Neutrophil (primary cell): ENCODE results near the gene EPX.
"Not testable (repeated sequence)": the region's sequence is repeated elsewhere in the genome, so short reads cannot be mapped to it uniquely, and the experiment has no call there.

Experiments used
- H3K27ac ChIP-seq: fragments of 200-600 bp; sonication (generic); 2 replicates; pipeline ENCODE4 v1.5.1; 2016; ENCODE audit warnings: mild to moderate bottlenecking, moderate library complexity
- H3K27me3 ChIP-seq: fragments of 200-600 bp; sonication (generic); 2 replicates; pipeline ENCODE4 v1.6.0; 2016; ENCODE audit warnings: mild to moderate bottlenecking
- H3K36me3 ChIP-seq: fragments of 200-600 bp; sonication (generic); 2 replicates; pipeline ENCODE4 v1.5.1; 2017
- H3K4me1 ChIP-seq, 2 experiments: fragments of 200-600 bp in 1 of 2; sonication (generic) in 1 of 2; 1 replicate in 1 of 2; 2 replicates in 1 of 2; pipeline versions ENCODE4 v1.5.1 to v1.6.1; 2013 to 2016; ENCODE audit warnings: low read depth in 1 of 2, low read length in 1 of 2, mild to moderate bottlenecking in 1 of 2, moderate library complexity in 1 of 2; ENCODE audit not compliant: control insufficient read depth in 1 of 2, insufficient read depth in 1 of 2
- H3K4me3 ChIP-seq, 2 experiments: fragments of 200-600 bp in 1 of 2; sonication (generic) in 1 of 2; 1 replicate in 1 of 2; 2 replicates in 1 of 2; pipeline ENCODE4 v1.5.1; 2013 to 2016; ENCODE audit warnings: low read depth in 1 of 2, low read length in 1 of 2, mild to moderate bottlenecking in 1 of 2, moderate library complexity in 1 of 2
- H3K9me3 ChIP-seq: fragments of 200-600 bp; sonication (generic); 2 replicates; pipeline ENCODE4 v1.5.1; 2016
- TF ChIP-seq, protein P1 (sequence below): fragments of 200-600 bp; sonication (generic); IDR thresholded peaks from 2 replicates; pipeline ENCODE4 v1.5.1; 2016; ENCODE audit warnings: antibody characterized with exemption

Gene EPX, protein sequence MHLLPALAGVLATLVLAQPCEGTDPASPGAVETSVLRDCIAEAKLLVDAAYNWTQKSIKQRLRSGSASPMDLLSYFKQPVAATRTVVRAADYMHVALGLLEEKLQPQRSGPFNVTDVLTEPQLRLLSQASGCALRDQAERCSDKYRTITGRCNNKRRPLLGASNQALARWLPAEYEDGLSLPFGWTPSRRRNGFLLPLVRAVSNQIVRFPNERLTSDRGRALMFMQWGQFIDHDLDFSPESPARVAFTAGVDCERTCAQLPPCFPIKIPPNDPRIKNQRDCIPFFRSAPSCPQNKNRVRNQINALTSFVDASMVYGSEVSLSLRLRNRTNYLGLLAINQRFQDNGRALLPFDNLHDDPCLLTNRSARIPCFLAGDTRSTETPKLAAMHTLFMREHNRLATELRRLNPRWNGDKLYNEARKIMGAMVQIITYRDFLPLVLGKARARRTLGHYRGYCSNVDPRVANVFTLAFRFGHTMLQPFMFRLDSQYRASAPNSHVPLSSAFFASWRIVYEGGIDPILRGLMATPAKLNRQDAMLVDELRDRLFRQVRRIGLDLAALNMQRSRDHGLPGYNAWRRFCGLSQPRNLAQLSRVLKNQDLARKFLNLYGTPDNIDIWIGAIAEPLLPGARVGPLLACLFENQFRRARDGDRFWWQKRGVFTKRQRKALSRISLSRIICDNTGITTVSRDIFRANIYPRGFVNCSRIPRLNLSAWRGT

GRCh38 chr17:58192612-58193011 is at the start of gene EPX:
Gene EPX (plus strand): TSS chr17:58192726. CDS start chr17:58192847, 121 bp downstream.
- TF ChIP-seq, protein P1, sequence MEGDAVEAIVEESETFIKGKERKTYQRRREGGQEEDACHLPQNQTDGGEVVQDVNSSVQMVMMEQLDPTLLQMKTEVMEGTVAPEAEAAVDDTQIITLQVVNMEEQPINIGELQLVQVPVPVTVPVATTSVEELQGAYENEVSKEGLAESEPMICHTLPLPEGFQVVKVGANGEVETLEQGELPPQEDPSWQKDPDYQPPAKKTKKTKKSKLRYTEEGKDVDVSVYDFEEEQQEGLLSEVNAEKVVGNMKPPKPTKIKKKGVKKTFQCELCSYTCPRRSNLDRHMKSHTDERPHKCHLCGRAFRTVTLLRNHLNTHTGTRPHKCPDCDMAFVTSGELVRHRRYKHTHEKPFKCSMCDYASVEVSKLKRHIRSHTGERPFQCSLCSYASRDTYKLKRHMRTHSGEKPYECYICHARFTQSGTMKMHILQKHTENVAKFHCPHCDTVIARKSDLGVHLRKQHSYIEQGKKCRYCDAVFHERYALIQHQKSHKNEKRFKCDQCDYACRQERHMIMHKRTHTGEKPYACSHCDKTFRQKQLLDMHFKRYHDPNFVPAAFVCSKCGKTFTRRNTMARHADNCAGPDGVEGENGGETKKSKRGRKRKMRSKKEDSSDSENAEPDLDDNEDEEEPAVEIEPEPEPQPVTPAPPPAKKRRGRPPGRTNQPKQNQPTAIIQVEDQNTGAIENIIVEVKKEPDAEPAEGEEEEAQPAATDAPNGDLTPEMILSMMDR: no peak
- H3K4me3 ChIP-seq: no peak within 1 kb of the TSS
- H3K27ac ChIP-seq: no peak within 1 kb of the TSS
- H3K36me3 ChIP-seq: no peaks in the 10 kb centered on the region
- H3K4me1 ChIP-seq: no peaks in the 10 kb centered on the region
- peaks cover 28% of the 10 kb centered on the region for H3K27me3 ChIP-seq
- H3K9me3 ChIP-seq: no peaks in the 10 kb centered on the region

DNA sequence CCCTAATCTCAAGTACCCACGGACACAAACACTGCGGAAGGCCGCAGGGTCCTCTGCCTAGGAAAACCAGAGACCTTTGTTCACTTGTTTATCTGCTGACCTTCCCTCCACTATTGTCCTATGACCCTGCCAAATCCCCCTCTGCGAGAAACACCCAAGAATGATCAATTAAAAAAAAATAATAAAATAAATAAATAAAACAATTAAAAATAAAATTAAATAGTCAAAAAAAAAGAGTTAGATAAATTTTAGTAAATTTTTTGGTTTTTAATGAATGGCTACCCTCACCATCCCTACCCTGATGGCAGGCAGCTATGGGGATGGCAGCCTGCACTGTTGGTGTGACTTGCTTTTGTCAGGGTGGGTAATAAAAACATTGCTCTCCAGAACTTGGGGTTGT is 49.2 kb upstream of the EPX start:
- not testable (repeated sequence) for H3K4me1 ChIP-seq, H3K9me3 ChIP-seq, H3K4me3 ChIP-seq, H3K27ac ChIP-seq, H3K36me3 ChIP-seq
- peaks cover 38% of the 10 kb centered on the region for H3K27me3 ChIP-seq

DNA sequence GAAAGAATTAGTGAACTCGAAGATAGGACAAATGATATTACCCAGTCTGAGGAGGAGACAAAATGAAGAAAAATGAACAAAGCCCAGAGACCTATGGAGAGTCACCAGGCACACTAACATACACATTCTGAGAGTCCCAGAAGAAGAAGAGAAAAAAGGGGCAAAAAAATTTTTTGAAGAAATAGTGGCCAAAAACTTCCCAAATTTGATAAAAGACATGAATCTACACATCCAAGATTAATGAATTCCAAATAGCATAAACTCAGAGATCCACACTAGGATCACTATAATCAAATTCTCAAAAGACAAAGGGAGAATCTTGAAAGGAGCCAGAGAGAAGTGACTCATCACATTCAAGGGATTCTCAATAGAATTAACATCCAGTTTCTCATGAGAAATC is 47.7 kb upstream of the EPX start:
- Histone ChIP-seq H3K9me3 (no peaks in the 10 kb centered on the region), H3K36me3 (no peaks in the 10 kb centered on the region), H3K27ac (no peak overlapping the region), H3K27me3 (peaks cover 38% of the 10 kb centered on the region), H3K4me1 (no peaks in the 10 kb centered on the region), H3K4me3 (no peak overlapping the region)
- TF ChIP-seq, protein P1: no peak

DNA sequence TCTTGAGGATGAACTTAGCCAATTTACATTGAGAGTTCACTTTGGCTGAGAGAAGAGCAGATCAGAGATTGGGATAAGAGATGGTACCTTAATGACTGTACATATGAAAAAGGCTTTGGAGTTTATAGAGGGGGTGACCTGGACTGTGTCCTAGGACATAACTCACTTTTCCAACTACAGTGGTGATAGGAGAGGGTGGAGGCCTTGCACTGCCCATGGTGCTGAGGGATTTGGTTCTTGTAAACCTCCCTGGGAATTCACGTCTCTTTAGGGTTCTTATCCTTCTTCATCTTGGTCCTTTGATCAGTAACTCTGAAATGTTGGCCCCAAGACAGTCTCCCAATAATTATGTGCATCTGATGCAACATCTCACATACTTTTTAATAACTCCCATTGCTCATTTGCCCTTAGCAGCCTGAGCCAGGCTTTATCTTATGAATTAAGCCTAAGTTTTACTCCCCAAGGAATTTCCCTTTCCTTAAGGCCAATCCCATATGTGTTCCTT is 44.5 kb upstream of the EPX start, which contains the start of gene OR4D1:
TSS of gene OR4D1 (plus strand) at position 455 of the 505 bp plus-strand sequence. CDS start 6,770 bp downstream, outside the sequence.
- Histone ChIP-seq H3K9me3 (no peaks in the 10 kb centered on the region), H3K4me3 (no peak within 1 kb of the TSS), H3K4me1 (peaks cover 0 to 5% of the 10 kb centered on the region in 2 experiments), H3K27ac (no peak within 1 kb of the TSS), H3K27me3 (peaks cover 36% of the 10 kb centered on the region), H3K36me3 (no peaks in the 10 kb centered on the region)
- TF ChIP-seq, protein P1: no peak

GRCh38 chr17:58148609-58149008 is 43.9 kb upstream of the EPX start:
- TF ChIP-seq, protein P1: no peak
- H3K27me3 ChIP-seq: peaks cover 36% of the 10 kb centered on the region

DNA sequence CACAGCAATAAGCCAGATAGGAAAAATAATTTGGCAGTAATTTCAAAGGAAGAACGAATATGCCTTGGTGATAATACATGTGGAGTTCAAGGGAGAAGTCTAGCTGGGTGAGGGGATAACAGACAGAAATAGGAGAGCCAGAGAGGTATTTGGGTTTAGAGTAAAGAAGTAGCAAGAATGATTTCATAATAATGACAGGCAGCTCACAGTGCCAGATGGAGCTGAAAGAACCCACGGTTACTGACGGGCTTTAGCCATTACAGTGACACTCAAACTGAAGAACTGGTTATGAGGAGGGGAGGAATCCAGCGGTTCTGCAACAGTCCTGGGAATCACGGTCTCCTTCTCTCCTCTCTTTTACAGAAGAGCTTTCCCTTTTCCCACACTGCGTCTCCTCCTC is 42.1 kb upstream of the EPX start:
- H3K36me3 ChIP-seq: no peaks in the 10 kb centered on the region
- H3K4me3 ChIP-seq: no peak overlapping the region
- peaks cover 0 to 10% of the 10 kb centered on the region in 2 experiments for H3K4me1 ChIP-seq
- no peaks in the 10 kb centered on the region for H3K9me3 ChIP-seq
- H3K27me3 ChIP-seq: peaks cover 44% of the 10 kb centered on the region
- H3K27ac ChIP-seq: no peak overlapping the region
- TF ChIP-seq, protein P1: no peak

More at GRCh38 chr17:58148609-58149008, 43.9 kb upstream of the EPX start:
- H3K4me1 ChIP-seq: peaks cover 0 to 10% of the 10 kb centered on the region in 2 experiments
- no peak overlapping the region for H3K4me3 ChIP-seq
- H3K27ac ChIP-seq: no peak overlapping the region
- H3K36me3 ChIP-seq: no peaks in the 10 kb centered on the region
- H3K9me3 ChIP-seq: no peaks in the 10 kb centered on the region
